Stomach (tissue), 4 donors: ENCODE measurements around the gene OSM.

Experiments used
- EP300 ChIP-seq: sonication (generic); formaldehyde crosslinking; IDR thresholded peaks from one replicate; pipeline ENCODE4 v1.6.1; 2017; ENCODE audit warnings: antibody characterized with exemption
- POLR2A ChIP-seq, 4 donors: fragments of 450-650 bp; IDR thresholded peaks; one replicate each; pipeline ENCODE4 v1.6.1; 2016; ENCODE audit warnings: antibody characterized with exemption in 4 of 4, control low read depth in 2 of 4, mild to moderate bottlenecking in 1 of 4, moderate library complexity in 1 of 4
- POLR2AphosphoS5 ChIP-seq, 3 donors: sonication (generic); formaldehyde crosslinking; IDR thresholded peaks; one replicate each; pipeline ENCODE4 v1.6.1; 2016; ENCODE audit warnings: antibody characterized with exemption in 3 of 3
- TF ChIP-seq, protein P1 (sequence below), 7 experiments: fragments of 450-650 bp in 4 of 7; fragments of 200-600 bp in 3 of 7; sonication (generic) in 3 of 7; IDR thresholded peaks; one replicate each; pipeline ENCODE4 v1.5.1; 2016 to 2019; ENCODE audit warnings: antibody characterized with exemption in 7 of 7, control low read depth in 2 of 7, mild to moderate bottlenecking in 1 of 7

DNA sequence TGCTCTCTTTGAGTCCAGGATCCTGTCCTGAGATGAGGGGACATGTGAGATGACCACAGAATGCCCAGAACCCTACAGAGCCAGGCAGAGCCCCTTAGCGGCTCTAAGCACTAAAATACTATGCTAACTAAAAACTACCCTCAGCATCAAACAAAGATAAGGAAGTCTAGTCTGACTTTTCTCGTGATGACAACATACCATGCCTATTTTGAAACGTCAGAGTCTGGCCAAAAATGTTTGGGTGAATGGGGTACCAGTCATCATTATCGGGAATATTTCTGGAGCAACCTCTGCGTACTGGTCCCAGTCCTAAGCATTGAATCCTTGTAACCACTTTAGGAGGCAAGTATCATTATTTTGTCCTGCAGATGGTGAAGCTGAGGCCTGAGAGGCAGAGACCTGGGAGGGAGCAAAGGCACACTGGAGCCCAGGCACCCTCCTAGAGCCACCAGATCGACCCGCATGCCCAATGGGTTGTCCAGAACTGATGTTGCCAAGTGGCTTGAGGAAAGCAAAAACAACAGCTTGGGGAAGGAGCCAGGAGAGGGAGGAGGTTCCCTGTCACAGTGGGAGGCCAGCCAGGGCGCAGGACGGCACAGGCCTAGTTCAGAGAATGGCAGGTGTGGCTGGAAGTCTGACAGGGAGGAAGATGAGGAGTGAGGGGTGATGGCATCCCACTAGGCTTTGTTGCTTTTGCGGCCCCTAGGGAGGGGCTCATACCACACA is 7.2 kb upstream of the OSM start:
- TF ChIP-seq POLR2AphosphoS5 (IDR thresholded peaks at IDR 0.05) (no peak), EP300 (no peak), POLR2A (IDR thresholded peaks at IDR 0.05) (no peak)
- TF ChIP-seq, protein P1, sequence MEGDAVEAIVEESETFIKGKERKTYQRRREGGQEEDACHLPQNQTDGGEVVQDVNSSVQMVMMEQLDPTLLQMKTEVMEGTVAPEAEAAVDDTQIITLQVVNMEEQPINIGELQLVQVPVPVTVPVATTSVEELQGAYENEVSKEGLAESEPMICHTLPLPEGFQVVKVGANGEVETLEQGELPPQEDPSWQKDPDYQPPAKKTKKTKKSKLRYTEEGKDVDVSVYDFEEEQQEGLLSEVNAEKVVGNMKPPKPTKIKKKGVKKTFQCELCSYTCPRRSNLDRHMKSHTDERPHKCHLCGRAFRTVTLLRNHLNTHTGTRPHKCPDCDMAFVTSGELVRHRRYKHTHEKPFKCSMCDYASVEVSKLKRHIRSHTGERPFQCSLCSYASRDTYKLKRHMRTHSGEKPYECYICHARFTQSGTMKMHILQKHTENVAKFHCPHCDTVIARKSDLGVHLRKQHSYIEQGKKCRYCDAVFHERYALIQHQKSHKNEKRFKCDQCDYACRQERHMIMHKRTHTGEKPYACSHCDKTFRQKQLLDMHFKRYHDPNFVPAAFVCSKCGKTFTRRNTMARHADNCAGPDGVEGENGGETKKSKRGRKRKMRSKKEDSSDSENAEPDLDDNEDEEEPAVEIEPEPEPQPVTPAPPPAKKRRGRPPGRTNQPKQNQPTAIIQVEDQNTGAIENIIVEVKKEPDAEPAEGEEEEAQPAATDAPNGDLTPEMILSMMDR (IDR thresholded peaks at IDR 0.05) = no peak
